SK-N-SH (cell line): ENCODE data around the gene CREBRF. TPM values are rescaled to one million over a fixed set of nuclear protein-coding genes. Genes with fewer than 3 reads are reported as not detected.

Source experiments
- CHD2 ChIP-seq: fragments of 150-350 bp; IDR thresholded peaks from 2 replicates; pipeline ENCODE4 v1.6.1; 2018; ENCODE audit warnings: low read length; ENCODE audit not compliant: partially characterized antibody
- FOXJ3 ChIP-seq: sonication (generic); formaldehyde crosslinking; IDR thresholded peaks from 2 replicates; pipeline ENCODE4 v1.5.1; 2020; ENCODE audit warnings: mild to moderate bottlenecking, missing genetic modification reagents
- GABPA ChIP-seq: IDR thresholded peaks from 2 replicates; pipeline ENCODE4 v1.4.0; 2012; ENCODE audit warnings: low read depth, mild to moderate bottlenecking
- MAX ChIP-seq: IDR thresholded peaks from 2 replicates; pipeline ENCODE4 v1.4.0; 2012; ENCODE audit warnings: low read depth
- MEF2A ChIP-seq: IDR thresholded peaks from 2 replicates; pipeline ENCODE4 v1.4.0; 2012; ENCODE audit warnings: low read depth, borderline replicate concordance
- MXI1 ChIP-seq: IDR thresholded peaks from 2 replicates; pipeline ENCODE4 v1.6.1; 2012; ENCODE audit warnings: mild to moderate bottlenecking, low read depth, low read length, improper control_type of control experiment
- NRF1 ChIP-seq: IDR thresholded peaks from 2 replicates; pipeline ENCODE4 v1.6.1; 2012; ENCODE audit warnings: low read depth, mild to moderate bottlenecking, low read length
- POLR2AphosphoS5 ChIP-seq: IDR thresholded peaks from 2 replicates; pipeline ENCODE4 v1.6.1; 2012; ENCODE audit warnings: low read depth, low read length
- RXRA ChIP-seq: IDR thresholded peaks from 2 replicates; pipeline ENCODE4 v1.4.0; 2012; ENCODE audit warnings: low read depth, mild to moderate bottlenecking, borderline replicate concordance
- TAF1 ChIP-seq: IDR thresholded peaks from 2 replicates; pipeline ENCODE4 v1.6.1; 2012; ENCODE audit warnings: low read depth, mild to moderate bottlenecking, low read length, moderate library complexity, borderline replicate concordance
- TCF12 ChIP-seq: IDR thresholded peaks from 2 replicates; pipeline ENCODE4 v1.4.0; 2012
- TEAD4 ChIP-seq: IDR thresholded peaks from 2 replicates; pipeline ENCODE4 v1.4.0; 2012; ENCODE audit warnings: mild to moderate bottlenecking, borderline replicate concordance; ENCODE audit not compliant: insufficient read depth
- USF1 ChIP-seq: IDR thresholded peaks from 2 replicates; pipeline ENCODE4 v1.4.0; 2012; ENCODE audit warnings: low read depth, borderline replicate concordance
- ZBTB33 ChIP-seq: IDR thresholded peaks from 2 replicates; pipeline ENCODE4 v1.4.0; 2012; ENCODE audit warnings: low read depth, borderline replicate concordance
- polyA plus RNA-seq, 3 experiments: library from polyadenylated mRNA; depleted of rRNA; stranded (reverse); fragments of >200 nt; gene quantifications; 2 replicates each; pipeline ENCODE4 v1.2.3, GENCODE V29; 2012
- TF ChIP-seq, protein P1 (sequence below): IDR thresholded peaks from 2 replicates; pipeline ENCODE4 v1.6.1; 2012; ENCODE audit warnings: mild to moderate bottlenecking, low read depth, low read length, moderate library complexity
- TF ChIP-seq, protein P2 (sequence below): fragments of 150-350 bp; IDR thresholded peaks from 2 replicates; pipeline ENCODE4 v1.6.1; 2016; ENCODE audit warnings: mild to moderate bottlenecking, low read depth, low read length
- TF ChIP-seq, protein P3 (sequence below): fragments of 150-350 bp; IDR thresholded peaks from 2 replicates; pipeline ENCODE4 v1.6.1; 2017; ENCODE audit warnings: antibody characterized with exemption, low read length, low read depth, borderline replicate concordance

The CREBRF gene
- polyA plus RNA-seq, 1 of the 3 experiments (the other 2 are of a cell fraction): 2.4 TPM

GRCh38 chr5:173144200-173145176 lies 88.3 kb downstream of the CREBRF start, which contains the start of gene BNIP1 (continued):
- TF ChIP-seq, protein P1, sequence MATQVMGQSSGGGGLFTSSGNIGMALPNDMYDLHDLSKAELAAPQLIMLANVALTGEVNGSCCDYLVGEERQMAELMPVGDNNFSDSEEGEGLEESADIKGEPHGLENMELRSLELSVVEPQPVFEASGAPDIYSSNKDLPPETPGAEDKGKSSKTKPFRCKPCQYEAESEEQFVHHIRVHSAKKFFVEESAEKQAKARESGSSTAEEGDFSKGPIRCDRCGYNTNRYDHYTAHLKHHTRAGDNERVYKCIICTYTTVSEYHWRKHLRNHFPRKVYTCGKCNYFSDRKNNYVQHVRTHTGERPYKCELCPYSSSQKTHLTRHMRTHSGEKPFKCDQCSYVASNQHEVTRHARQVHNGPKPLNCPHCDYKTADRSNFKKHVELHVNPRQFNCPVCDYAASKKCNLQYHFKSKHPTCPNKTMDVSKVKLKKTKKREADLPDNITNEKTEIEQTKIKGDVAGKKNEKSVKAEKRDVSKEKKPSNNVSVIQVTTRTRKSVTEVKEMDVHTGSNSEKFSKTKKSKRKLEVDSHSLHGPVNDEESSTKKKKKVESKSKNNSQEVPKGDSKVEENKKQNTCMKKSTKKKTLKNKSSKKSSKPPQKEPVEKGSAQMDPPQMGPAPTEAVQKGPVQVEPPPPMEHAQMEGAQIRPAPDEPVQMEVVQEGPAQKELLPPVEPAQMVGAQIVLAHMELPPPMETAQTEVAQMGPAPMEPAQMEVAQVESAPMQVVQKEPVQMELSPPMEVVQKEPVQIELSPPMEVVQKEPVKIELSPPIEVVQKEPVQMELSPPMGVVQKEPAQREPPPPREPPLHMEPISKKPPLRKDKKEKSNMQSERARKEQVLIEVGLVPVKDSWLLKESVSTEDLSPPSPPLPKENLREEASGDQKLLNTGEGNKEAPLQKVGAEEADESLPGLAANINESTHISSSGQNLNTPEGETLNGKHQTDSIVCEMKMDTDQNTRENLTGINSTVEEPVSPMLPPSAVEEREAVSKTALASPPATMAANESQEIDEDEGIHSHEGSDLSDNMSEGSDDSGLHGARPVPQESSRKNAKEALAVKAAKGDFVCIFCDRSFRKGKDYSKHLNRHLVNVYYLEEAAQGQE: peak; percentile 69
- peak; percentile 87 for TF ChIP-seq MAX
- peak; percentile 31; the same call in 1 of the 2 replicates for TF ChIP-seq TCF12
- TF ChIP-seq TAF1: peak; percentile 83
- TF ChIP-seq FOXJ3 (CRISPR knock-in tag): 0 out of 2 replicates have a peak, but pooled peaks have one; percentile 32
- TF ChIP-seq, protein P2, sequence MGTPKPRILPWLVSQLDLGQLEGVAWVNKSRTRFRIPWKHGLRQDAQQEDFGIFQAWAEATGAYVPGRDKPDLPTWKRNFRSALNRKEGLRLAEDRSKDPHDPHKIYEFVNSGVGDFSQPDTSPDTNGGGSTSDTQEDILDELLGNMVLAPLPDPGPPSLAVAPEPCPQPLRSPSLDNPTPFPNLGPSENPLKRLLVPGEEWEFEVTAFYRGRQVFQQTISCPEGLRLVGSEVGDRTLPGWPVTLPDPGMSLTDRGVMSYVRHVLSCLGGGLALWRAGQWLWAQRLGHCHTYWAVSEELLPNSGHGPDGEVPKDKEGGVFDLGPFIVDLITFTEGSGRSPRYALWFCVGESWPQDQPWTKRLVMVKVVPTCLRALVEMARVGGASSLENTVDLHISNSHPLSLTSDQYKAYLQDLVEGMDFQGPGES: no peak
- TF ChIP-seq MEF2A: no peak
- no peak for TF ChIP-seq TEAD4
- TF ChIP-seq USF1: 0 out of 2 replicates have a peak, but pooled peaks have one; percentile 27
- 0 out of 2 replicates have a peak, but pooled peaks have one; percentile 41 for TF ChIP-seq NRF1
- TF ChIP-seq RXRA: no peak
- peak; percentile 72 for TF ChIP-seq POLR2AphosphoS5
- peak; percentile 53; the same call in 1 of the 2 replicates for TF ChIP-seq ZBTB33
- no peak; the same call in 1 of the 2 replicates for TF ChIP-seq GABPA
- TF ChIP-seq, protein P3, sequence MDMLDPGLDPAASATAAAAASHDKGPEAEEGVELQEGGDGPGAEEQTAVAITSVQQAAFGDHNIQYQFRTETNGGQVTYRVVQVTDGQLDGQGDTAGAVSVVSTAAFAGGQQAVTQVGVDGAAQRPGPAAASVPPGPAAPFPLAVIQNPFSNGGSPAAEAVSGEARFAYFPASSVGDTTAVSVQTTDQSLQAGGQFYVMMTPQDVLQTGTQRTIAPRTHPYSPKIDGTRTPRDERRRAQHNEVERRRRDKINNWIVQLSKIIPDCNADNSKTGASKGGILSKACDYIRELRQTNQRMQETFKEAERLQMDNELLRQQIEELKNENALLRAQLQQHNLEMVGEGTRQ: no peak; the same call in 1 of the 2 replicates
- peak; percentile 91 for TF ChIP-seq MXI1
- peak; percentile 81 for TF ChIP-seq CHD2
- TF ChIP-seq, all 33 proteins: peak for 20
